ENCODE results near the gene MBNL1.

MBNL1 gene

DNA sequence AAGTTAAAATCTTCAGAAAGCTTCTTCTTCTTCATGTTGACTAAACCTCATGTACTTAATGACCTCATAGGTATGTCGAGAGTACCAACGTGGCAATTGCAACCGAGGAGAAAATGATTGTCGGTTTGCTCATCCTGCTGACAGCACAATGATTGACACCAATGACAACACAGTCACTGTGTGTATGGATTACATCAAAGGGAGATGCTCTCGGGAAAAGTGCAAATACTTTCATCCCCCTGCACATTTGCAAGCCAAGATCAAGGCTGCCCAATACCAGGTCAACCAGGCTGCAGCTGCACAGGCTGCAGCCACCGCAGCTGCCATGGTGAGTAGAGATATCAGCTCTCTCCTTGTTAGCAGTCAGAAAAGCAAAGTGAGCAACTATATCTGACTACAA lies 176.5 kb downstream of the MBNL1 start:
- TF ChIP-seq, protein P1, sequence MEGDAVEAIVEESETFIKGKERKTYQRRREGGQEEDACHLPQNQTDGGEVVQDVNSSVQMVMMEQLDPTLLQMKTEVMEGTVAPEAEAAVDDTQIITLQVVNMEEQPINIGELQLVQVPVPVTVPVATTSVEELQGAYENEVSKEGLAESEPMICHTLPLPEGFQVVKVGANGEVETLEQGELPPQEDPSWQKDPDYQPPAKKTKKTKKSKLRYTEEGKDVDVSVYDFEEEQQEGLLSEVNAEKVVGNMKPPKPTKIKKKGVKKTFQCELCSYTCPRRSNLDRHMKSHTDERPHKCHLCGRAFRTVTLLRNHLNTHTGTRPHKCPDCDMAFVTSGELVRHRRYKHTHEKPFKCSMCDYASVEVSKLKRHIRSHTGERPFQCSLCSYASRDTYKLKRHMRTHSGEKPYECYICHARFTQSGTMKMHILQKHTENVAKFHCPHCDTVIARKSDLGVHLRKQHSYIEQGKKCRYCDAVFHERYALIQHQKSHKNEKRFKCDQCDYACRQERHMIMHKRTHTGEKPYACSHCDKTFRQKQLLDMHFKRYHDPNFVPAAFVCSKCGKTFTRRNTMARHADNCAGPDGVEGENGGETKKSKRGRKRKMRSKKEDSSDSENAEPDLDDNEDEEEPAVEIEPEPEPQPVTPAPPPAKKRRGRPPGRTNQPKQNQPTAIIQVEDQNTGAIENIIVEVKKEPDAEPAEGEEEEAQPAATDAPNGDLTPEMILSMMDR (IDR thresholded peaks at IDR 0.05), result no peak

DNA sequence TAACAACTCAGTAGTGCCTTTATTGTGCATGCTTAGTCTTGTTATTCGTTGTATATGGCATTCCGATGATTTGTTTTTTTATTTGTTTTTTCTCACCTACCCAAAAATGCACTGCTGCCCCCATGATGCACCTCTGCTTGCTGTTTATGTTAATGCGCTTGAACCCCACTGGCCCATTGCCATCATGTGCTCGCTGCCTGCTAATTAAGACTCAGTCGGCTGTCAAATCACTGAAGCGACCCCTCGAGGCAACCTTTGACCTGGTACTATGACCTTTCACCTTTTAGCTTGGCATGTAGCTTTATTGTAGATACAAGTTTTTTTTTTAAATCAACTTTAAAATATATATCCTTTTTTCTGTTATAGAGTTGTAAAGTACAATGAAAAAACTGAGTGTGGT lies 177.8 kb downstream of the MBNL1 start:
- TF ChIP-seq, protein P1 (IDR thresholded peaks at IDR 0.05), result no peak

DNA sequence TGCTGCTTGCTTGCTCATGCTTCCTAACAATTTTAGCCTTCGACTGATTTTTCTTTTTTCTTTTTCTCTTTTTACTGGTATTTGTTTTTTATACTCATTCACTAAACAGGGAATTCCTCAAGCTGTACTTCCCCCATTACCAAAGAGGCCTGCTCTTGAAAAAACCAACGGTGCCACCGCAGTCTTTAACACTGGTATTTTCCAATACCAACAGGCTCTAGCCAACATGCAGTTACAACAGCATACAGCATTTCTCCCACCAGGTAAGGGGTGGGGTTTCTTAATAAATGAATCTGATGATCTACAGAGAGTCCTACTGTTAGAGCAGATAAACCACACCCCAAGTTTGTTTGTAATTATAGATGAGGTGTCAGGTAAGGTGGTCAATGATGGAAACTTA lies 178.8 kb downstream of the MBNL1 start:
- TF ChIP-seq, protein P1 (IDR thresholded peaks at IDR 0.05), result no peak

DNA sequence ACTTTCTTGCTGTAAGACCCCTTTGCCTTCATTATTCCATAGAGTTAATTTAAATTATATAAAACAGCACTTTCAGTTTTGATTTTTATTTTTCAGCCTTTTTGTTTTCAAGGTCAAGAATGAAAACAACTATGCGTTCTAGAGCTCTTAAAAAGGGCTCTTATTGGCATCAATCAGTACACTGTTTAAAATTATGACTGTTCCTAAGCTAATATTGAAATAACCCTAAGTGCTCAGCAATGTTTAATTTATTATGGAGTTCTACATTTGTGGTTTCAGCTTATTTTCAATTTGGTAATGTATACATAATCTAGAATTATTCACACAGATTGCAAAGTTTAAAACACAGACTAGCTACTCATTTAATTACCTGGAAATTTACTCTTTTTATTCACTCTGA lies 179.4 kb downstream of the MBNL1 start:
- TF ChIP-seq, protein P1 (IDR thresholded peaks at IDR 0.05), result no peak

DNA sequence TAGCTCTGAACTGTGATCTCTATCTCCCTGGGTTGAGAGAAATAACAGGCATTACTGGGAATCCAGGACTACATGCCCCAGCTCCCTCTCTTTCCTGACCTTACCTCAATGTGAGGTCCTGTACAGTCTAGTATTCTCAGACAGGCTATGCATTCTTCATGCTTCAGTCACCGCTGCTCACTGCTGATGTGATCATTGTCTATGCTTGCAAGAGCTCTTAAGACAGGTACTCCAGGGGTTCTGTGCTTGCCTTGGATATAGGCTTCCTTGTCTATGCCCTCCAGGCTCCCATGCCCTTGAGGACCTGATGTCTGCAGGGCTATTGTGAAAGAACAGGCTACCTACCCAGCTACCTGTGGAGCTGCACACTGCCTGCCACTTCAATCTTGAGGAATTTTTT lies 183.6 kb downstream of the MBNL1 start:
- TF ChIP-seq, protein P1 (IDR thresholded peaks at IDR 0.05), result no peak

DNA sequence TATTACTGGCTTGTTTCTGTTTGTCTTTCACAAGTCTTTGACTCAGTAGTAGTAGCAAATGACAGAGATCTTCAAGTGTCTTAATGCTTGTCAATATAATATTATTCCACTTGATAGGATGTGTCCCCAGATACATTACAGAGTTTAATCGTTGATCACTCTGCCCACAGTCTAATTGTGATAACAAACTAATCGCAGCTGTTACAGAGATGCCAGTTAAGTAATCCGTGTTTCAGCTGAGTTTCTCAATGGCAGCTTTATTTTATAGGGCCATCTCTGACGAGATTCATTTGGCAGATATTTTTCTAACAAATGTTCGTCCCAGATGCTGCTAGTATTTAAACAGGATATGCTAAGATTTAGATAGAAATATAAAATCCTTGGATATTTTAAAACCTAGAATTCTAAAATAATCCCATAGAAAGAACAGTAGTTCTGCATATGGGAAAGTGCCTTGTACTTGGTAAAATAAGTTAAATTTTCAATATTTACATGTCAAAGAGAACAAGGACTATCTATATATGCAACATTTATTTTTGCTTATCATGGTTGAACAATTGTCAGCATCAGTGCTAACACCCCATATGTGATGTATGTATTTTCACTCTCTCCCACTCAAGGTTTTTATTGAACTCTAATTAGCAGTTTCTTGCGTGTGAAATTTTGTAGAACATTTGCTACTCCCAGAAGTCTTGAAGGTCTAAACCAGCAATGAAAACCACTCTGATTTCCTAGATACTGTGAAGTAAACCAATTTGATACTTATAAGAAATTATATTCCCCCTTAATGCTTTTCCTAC lies 185.5 kb downstream of the MBNL1 start:
- TF ChIP-seq, protein P1 (IDR thresholded peaks at IDR 0.05), result no peak

DNA sequence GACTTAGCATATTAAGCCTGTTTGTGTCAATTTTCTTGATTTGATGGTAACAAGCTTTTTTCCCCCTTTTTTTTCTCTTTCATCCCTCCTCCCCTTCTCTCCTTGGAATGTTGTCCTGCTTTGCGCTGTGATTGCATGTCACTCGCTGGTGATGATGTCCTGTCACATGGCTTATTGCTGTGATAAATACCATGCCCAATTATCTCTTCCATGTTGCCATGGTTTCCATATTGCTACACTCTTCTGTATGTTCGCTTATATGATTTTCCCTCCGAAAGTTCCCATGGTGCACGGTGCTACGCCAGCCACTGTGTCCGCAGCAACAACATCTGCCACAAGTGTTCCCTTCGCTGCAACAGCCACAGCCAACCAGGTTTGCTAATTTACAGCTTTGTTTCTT lies 187.3 kb downstream of the MBNL1 start:
- TF ChIP-seq, protein P1 (IDR thresholded peaks at IDR 0.05), result no peak

Measured in LNCAP (cell line).